CD4-positive, alpha-beta T cell treated with Interleukin-15 for 1 hour (primary cell): ENCODE results near the gene SSTR5.

ENCODE experiments used
- DNase-seq: peaks from one replicate; pipeline ENCODE4 v3.0.0-alpha.2; 2020

SSTR5 gene

GRCh38 chr16:1093284-1094123 lies 21.0 kb downstream of the SSTR5 start:
- no peak for DNase-seq

DNA sequence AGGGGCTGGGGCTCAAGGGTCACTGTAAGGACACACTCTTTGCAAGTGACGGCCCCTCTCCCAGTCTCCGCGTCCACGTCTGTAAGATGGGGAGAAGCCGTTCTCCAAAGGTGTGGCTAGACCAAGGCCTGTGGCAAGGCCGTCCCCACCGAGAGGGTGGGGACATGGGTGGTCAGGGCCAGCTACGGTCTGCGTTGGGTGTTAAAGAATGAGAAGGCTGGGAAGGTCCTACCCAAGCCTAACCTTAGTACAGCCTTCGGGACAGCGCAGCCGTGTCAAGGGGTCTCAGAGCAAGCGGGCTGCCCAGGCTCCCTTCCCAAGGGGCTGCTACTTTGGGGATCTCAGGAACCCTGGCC lies 21.6 kb downstream of the SSTR5 start:
- no peak for DNase-seq

DNA sequence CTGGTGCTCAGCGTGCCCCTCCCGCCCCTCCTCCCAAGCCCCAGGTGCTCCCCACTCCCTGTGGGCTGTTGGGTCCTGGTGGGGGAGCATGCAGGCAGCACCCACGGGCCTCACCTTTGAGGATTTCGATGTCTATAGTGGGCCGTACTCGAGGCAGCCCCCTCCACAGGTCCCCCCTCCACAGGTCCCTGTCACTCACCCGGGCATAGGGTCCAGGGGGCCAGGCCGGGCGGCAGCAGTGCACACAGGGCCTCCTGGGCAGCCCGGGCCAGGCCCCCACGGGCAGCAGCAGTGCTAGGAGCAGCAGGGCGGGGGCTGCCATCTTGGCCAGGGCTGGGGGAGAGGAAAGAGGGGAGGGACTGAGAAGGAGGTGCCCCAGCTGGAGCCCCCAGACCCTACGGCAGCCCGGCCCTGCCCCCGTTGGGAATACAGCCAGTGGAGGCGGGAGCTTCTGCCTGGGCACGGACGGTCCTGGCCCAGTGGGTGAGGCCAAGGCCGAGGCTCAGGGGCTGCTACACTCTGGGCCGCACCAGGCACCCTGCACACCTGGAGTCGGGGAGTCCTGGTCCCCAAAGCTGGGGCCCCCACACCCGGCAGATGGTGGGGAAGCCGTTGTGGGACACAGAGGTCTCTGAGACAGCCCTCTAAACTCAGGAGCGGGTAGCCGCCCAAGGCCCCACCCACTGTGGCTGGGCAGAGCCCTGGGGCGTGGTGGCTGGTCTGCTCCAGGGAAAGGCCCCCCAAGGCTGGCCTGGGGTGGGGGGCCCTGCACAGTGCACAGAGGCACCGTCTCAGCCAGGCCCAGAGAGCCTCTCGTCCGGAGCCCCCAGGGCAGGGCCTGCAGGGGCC lies 22.3 kb downstream of the SSTR5 start:
- no peak for DNase-seq

DNA sequence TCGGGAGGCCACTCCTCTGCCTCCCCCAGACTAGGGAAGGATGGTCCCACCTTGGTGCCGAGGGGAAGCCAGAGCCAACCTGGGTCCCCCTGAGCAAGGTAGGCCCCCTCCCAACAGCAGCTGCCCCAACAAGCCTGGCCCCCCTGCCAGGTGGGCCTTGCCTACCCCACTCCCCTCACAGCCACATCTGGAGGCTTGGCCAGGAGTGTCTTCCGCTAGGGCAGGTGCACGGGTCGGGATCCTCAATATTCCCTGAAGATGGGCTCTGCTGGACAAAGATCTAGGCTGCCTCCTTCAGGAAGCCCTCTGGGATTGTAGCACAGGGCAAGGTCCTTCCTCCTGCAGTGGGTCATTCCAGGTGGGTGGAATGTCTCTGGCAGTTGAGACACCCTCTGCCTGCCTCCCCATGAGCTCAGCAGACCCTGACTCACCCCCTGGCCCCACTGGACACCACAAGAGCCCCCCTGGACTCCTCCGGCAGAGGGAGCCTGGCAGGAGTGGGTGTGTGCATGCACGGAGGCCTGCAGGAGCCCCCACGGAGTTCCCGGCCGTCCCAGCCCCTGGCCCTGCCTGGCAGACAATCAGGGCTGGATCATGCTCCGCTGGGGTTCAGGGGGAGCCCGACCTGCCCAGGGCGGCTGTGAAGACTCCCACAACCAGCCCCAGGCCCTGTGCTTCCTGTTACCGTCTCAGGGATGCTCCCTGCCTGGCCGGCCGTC lies 23.1 kb downstream of the SSTR5 start:
- no peak for DNase-seq

DNA sequence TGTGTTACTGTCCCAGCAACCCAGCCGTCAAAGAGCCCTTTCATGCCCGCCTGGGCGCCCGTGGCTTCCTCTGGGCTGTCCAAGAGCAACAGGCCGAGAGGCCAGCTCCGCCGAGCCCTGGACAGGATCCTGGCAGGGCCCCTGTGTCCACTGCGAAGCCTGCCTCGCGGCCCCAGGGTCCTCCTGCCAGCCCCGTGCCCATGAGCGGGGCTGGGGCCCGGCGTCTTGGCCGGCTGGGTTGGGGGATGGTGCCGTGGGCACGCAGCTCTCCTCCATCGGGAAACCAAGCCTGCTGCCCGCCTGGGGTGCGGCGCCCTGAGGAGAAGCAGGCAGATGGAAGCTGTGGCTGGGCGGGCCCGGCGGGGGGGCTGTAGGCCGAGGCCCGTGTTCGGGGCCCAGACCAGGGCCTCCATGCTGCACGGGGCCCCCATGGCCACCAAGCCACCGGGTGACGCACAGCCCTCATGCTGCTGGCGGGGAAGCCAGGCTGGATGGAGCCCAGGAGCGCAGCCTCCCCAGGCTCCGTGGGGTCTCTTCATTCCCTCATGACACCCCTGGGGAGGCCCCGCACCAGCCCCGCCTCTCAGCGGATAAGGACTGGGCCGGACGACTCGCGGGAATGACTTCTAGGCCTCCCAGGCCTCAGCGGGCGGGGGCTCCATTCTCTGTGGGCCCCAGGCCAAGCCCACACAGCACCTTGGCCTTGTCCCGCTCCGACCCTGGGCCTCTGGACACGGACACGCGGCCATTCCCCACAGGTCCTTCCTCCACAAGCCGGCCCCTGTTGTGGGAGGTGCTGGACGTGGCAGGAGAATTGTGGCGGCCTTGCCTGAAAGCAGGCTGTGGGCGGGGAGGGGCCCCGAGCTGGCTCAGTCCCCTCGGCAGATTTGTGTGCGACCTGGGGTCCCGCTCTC lies 23.9 kb downstream of the SSTR5 start, which contains the start of gene C1QTNF8:
Gene C1QTNF8, minus strand, starts transcription at position 76 of the 914 bp plus-strand sequence. CDS start 1,322 bp downstream, outside the sequence.
- DNase-seq, result no peak

GRCh38 chr16:1097156-1097555 lies 24.6 kb downstream of the SSTR5 start:
- DNase-seq, result no peak

DNA sequence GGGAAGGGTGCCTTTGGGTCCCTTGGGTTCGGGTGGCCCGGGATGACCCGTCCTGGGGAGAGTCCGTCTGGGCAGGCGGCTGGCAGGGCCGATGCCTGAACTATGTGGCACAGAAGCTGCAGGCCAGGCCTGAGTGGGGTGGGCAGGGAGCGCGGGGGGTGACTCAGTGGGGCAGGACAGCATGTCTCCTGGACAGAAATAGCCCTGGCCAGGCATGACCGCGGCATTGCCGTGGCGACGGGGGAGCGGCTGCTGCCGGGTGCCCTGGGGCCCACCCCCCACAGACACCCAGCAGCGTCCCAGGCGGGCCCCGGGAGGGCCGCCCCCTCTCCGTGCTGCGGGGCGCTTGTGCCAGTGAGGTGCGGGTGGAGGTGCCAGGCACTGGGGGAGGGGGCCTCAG lies 25.3 kb downstream of the SSTR5 start:
- no peak for DNase-seq

- DNase-seq, result no peak
Measured at GRCh38 chr16:1098266-1098991, 25.9 kb downstream of the SSTR5 start.

DNA sequence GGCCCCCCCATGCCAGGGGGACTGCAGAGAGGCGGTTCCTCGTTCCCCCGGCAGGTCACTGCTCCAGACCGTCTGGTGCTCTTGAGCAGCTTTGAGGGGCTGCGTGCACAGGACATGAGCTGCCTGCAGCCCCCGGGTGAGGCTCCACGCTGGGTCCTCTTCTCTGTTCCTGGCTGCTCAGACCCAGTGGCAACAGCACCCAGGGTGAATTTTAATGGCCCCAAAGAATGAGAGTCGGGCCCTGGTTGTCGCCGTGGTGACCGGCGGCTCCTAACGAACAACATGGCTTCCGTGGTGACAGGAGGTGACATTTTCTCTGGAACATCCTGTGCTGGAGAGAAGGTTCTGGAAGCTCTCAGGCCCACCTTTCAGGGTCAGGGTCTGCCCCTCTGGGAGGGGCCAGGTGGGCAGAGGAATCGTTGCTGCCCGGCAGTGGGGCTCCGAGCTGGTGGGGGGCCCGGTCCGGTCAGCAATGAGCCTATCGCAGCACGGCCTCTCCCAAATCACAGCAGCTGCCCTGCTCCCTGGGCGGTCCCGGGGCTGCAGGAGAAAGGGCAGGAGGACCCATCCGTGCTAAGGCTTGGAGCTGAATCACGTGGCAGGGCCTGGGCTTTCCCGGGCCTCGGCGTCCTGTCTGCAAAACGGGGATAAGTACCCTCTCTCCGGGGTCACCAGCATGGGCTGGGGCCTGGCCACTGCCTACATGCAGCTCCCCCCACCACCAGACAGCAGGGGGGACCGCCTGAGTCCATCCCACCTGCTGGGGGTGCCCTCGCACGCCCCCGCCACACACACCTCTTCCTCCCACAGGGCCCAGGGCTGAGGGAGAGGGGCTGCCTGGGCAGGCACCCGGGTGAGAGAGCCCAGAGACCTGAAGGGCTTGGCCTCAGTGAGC lies 26.9 kb downstream of the SSTR5 start:
- no peak for DNase-seq

GRCh38 chr16:1100084-1100800 lies 27.7 kb downstream of the SSTR5 start:
- no peak for DNase-seq

- DNase-seq, result no peak
Measured at GRCh38 chr16:1101133-1101532, 28.6 kb downstream of the SSTR5 start.

DNA sequence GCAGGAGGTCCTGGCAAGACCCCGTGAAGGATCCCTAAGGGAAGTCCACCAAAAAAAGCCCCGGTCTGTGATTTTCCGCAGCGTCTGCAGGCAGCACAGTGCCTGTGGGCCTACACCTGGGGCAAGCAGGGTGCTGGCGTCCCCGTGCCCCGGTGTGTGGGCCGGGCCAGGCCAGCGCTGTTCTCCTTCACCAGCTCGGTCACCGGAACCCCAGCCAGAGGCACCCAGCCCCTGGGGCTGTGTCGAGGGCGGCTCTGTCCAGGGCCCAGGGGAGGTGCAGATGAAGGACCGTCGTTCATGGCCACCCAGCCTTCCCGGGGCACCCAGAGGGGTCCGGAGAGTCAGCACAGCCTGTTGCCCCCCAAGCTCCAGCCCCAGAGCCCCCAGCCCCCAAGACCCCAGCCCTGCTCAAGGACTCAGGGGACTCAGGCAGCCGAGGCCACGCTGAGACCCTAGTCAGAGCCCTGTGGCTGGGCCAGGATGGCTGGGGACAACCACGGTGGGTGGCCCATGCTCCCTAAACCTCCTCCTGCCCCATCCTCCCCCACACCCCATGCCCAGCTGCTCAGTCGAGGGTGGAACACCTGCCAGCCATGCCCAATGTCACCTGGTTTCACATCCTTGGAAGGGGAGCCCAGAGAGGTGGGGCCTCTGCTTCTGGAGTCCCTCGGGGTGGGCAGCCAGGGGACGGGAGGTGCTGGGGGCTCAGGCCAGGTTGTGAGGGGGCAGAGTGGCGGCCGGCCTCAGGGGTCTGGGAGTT lies 29.2 kb downstream of the SSTR5 start:
- no peak for DNase-seq

DNA sequence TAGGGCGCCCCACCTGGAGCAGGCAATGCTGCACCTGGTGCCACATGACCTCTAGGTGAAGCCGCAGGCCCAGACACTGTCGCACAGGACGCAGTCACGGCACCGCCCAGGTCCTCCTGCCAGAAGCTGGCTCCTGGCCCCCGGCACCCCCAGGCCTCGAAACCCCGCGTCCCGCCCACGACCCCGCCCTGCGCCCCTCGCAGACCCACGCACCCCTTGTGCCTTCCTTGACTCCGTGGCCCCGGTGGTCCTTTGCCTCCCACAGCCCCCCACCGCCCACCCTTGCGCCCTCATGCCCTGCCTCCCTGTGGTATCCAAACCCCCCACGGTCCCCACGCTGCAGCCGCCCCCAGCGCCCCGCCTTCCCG lies 29.8 kb downstream of the SSTR5 start:
- no peak for DNase-seq

- DNase-seq, result peak; percentile 57
Measured at GRCh38 chr16:1102921-1103635, 30.5 kb downstream of the SSTR5 start.

DNA sequence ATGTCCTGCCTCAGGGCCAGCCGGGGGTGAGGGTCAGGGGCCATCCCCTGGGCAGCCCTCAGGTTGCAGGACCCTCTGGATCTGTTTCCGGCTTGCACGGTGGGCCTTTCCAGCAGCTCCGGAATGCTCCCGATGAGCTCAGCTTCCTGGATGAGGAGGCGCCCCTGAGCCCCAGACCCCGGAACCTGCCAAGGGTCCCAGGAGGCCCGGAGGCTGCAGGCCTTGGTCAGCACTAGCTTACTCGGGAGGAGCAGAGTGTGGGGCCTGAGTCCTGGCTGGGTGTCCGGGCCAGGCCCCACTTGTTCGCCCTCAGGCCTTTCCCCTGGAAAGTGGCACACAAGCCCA lies 31.1 kb downstream of the SSTR5 start:
- DNase-seq, result no peak

GRCh38 chr16:1105888-1106620 lies 33.5 kb downstream of the SSTR5 start:
- no peak for DNase-seq

DNA sequence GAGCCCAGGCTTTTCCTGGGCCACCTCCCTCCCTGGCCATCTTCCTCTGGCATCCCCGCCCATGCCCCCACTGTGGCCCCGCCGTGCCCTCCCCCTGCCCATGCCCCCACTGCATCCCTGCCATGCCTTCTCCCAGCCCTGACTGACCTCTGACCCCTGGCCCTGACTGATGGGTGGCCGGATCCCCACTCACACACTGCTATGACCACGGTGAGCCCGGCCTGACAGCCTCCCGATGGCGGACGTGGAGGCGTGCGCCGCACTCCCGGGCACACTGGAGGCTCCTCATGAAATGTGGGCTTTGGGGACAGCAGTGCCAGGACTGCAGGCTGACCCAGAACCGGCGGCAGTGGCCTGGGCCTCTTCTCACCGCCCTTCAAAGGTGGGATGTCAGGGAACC lies 34.1 kb downstream of the SSTR5 start:
- no peak for DNase-seq

- DNase-seq, result no peak
Measured at GRCh38 chr16:1107141-1107540, 34.6 kb downstream of the SSTR5 start.
